Measurements from ENCODE around the gene UBE2E2.

DNA sequence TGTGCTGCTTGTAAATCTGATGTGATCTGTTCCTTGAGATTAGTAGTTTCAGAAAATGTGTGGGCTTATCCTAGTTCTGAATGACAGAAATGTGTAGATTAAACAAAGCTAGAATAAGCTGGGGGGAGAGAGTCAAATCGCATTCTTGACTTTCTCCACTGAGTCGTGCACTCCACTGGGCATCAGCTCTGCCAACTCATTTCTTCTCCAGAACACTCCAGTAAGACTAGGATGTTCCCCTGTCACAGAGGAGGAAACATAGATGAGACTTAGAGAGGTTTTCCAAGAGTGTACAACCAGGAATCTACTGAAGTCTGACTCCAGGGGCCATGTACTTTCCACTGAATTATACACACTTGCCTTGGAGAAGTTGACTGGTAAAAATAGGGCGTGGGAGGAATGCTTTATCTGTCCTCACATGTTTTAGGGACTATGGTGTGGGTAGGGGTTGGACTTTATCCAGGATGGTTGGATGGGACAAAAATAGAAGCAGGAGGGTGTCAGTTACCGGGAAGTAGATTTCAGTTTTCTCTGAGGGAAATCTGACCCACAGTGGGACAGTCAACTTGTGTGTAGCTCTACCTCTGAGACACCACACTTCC is 298.2 kb downstream of the UBE2E2 start:
- TF ChIP-seq RAD21 (IDR thresholded peaks at IDR 0.05; ENCODE audit: low read depth): no peak
- no peak for TF ChIP-seq TAF1 (IDR thresholded peaks at IDR 0.05; ENCODE audit: low read depth)
- TF ChIP-seq CREB1 (IDR thresholded peaks at IDR 0.05; ENCODE audit: low read depth): no peak

Measured in Ishikawa (cell line).